ENCODE data around the gene FUT7.

FUT7 gene

DNA sequence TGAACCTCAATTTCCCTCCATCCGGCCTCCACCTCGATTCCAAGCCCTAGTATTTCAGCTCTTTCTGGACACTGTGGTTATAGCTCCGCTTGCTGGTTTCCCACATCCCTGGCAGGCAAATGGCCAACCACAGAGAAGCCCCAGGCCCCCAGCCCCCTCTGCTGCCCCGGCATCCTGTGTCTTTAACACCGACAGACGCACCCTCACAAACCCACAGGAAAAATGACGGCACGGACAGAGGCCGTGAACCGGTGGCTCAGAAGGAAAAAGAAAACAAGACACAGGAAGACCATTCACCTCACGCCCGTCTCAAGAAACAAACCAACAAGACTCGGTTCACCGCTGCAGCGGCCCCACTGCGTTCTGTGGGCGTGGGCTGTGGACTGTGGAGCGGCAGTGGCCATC lies 34.1 kb downstream of the FUT7 start:
- DNase-seq: no peak

DNA sequence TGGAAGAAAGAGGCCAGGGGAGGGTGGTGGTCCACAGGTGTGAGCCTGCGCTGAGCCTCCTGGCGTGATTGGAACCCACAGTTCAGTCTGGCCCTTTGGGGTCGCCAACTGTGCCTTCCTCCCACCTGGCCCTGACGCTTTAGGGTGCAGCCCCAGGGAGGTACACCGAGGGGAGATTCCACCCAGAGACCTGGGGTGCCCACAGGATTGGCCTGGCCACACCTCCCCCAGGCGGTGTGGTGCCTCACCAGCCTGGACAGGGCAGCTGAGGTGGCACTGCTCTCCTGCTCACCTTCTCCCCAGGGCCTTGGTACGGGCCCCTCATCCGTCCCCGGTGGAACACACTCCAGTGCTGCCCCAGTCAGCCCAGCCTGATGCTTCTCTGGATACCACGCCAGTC lies 34.5 kb downstream of the FUT7 start:
- DNase-seq: no peak

GRCh38 chr9:136996361-136997292 lies 35.3 kb downstream of the FUT7 start, which contains the start of gene CLIC3:
CLIC3 (minus strand) TSS chr9:136996568; CDS start chr9:136996543, 25 bp downstream.
- DNase-seq: no peak

- DNase-seq: no peak
These were observed 36.0 kb downstream of the FUT7 start for GRCh38 chr9:136995772-136996311.

DNA sequence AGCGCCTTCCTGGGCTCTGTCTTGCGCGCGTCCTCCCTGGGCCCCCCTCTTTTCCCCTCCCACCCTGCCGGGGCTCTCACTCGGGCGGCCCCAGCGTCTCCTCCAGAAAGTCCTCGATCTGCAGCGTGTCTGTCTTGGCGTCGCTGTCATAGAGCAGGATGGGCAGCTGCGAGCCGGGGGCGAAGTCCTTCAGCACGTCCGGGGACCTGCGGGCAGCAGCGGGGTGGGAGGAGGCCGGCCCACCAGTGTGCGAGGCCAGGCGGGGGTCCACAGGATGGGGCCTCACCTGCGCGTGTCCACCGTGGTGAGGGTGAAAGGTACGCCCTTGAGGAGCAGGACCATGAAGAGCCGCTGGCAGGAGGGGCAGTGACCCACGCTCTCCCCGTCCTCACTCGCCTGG lies 36.5 kb downstream of the FUT7 start:
- DNase-seq: no peak

GRCh38 chr9:136994888-136995230 lies 37.0 kb downstream of the FUT7 start:
- DNase-seq: no peak

- no peak for DNase-seq
These were observed 37.6 kb downstream of the FUT7 start for GRCh38 chr9:136994180-136994887.

DNA sequence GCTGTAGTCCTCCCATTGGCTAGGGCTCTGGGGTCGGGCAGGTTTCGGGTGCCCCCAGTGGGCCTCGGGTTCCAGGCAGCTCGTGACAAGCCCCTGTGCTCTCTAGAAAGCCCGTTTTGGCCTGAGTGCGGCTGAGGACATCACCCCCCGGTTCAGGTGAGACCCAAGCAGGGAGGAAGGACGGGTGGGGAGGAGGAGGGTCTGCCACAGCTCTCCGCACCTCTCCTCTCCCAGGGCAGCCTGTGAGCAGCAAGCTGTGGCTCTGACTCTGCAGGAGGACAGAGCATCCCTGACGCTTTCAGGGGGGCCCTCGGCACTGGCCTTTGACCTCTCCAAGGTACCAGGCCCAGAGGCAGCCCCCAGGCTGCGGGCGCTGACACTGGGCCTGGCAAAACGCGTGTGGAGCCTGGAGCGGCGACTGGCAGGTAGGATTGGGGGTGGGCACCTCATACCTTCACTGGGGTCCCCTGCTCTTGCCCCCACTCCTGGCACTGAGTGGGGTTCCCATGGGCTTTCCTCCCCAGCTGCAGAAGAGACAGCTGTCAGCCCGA lies 39.0 kb downstream of the FUT7 start:
- no peak for DNase-seq

GRCh38 chr9:136991993-136992818 lies 39.7 kb downstream of the FUT7 start, which contains the start of gene PAXX:
PAXX (plus strand) TSS chr9:136992422; CDS start chr9:136992444, 22 bp downstream.
- no peak for DNase-seq

DNA sequence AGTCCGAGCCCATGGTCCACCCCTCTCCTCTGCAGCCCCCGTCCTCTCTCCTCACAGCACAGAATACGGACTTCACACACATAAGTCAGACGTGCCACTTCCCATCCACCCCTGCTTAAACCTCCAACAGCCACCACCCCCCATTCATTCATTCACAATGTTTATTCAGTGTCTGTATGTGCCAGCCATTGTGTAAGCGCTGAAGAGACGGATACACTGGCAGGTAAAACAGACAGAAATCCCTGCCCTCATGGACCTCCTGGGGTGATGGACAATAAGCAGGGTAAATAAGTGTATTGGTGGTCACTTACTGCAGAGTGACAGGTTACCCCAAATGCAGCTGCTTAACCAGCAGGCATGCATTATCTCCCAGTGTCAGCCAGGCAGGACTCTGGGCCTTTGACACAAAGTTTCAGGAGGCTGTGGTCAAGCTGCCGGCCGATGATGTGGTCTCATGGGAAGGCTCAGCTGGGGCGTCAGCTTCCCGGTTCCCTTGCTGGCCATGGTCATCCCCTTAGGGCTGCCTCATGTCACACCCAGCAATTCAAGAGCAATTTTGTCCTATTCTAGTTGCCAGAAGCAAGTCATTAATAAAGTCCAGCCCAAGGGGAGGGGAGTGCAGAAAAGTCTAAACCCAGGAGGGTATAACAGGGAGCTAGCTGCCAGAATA lies 41.5 kb downstream of the FUT7 start:
- DNase-seq: no peak

GRCh38 chr9:136988872-136989271 lies 43.0 kb downstream of the FUT7 start:
- DNase-seq: no peak

GRCh38 chr9:136985853-136986252 lies 46.0 kb downstream of the FUT7 start:
- DNase-seq: no peak

DNA sequence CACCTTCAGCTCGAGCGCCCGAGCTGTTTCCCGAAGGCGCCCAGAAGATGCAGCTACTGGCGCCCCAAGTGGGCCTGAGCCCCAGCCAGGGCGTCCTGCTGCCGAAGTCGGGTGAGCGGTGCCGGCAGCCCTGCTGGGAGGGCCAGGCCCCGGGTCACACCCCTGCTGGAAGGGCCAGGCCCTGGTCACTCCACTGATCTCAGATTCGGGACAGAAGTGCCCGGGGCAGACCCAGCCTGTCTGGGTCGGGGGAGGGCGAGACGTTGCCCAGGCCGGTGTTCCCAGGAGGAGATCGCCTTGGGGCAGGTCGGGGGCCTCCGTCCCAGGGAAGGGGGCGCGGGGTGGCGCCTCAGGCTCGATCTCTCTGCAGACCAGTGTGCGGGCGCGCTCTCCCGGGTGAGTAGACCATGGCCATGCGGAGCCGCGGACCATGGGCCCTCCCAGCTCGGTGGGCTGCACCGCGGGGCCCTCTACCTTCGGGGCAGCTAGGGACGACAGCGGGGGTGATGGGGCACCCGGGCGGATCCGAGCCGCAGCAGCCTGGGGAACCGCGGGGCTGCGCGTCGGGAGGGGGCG lies 46.8 kb downstream of the FUT7 start:
- no peak for DNase-seq

DNA sequence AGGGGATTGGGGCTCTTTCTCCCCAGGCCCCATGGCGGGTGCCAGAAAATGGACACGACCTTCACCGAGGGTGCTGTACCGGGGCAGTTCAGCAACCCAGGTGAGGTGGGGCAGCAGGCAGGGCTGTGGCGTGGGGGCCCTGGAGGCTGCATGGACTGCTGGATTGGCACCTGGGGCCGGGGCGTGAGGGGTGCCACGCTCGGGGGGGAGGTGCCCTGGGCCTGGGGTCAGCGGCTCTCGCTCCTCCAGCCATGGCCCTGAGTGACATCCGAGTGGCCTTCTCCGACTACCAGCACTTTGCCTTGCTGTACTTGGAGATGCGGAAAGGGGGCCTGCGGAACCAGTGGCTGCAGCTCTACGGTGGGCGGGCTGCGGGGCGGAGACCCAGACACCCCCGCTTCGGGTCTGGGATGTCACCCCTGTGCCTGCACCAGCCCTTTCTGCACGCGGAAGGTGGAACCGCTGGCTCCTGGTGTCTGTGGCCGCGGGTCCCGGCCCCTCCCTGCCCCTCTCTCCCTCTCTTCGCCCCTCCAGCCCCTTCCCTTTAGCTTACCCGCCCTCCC lies 47.3 kb downstream of the FUT7 start:
- DNase-seq: no peak

DNA sequence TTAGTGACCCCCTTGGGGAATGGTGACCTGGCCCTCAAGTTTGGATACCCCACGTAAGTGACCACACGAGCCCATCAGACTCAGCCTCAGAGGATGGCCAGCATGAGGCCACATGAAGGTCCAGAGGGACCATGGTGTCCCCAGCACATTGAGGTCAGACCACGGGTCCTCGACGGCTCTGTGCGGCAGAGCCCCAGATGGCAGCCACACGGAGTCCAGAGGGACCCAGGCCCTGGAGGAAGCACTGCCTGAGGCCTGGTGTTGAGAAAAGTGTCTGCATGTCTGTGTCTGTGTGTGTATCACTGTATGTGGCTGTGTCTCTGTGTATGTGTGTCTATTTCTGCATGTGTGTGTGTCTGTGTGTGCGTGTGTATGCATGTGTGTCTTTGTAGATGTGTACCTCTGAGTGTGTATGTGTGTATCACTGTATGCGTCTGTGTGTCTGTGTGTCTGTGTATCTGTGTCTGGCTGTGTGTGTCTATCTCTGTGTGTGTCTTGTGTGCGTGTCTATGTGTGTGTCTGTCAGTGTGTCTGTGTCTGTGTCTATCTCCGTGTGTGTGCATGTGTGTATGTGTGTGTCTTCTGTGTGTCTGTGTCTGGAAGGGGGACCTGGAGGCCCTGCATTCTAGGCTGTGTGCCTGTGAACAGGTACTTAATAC lies 48.1 kb downstream of the FUT7 start:
- no peak for DNase-seq

DNA sequence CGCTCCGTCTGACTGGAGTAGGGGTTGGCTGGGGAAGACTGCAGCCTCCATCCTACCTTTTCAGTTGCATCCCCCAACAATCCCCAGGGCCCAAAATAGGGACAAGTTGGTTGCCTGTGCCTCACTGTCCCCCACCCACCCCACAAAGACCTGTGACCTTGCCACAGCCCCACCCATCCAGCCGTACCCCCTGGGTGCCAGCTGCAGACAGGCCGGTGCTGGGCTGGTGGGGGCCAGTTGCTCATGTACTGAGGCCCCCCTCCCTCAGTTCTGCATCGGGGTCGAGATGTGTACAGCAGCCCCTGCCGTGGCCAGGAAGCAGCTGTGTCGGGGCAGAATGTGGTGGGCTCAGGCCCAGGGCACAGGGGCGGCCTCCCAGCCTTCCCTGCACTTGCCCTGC lies 48.7 kb downstream of the FUT7 start:
- no peak for DNase-seq

- DNase-seq: no peak
These were observed 49.4 kb downstream of the FUT7 start, which contains the start of gene LCNL1 for GRCh38 chr9:136982232-136983051. LCNL1 (plus strand) TSS chr9:136982993; CDS start chr9:136983587, 594 bp downstream.

DNA sequence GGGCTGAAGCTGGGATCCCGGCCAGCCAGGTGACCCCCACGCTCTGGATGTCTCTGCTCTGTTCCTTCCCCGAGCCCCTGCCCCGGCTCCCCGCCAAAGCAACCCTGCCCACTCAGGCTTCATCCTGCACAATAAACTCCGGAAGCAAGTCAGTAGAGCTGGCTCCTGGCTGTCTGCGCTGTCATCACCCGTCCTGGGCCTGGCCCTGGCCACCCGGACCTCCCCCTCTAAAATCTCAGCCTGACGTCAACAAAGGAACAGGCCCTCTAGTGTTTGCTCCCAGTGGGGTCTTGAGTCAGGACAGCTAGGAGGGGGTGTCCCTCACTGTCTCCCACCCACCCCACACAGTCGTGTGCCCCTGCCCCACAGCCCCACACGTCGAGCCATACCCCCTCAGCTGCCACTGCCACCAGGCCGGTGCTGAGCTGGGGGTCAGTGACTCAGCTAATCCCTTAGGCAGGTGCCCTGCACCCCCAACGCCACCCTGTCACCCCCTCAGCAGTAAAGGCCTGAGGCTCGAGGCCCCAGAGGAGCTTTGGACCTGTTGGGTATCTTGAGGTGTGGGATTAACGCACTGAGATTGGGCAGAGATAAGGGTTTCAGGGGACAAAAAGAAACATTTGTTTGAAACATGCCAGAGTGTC lies 50.2 kb downstream of the FUT7 start:
- no peak for DNase-seq
